A549 treated with dexamethasone at 1 μM for 4 hours (cell line): ENCODE measurements around the gene SLC22A15. TPM values are rescaled to one million over a fixed set of nuclear protein-coding genes. Genes with fewer than 3 reads are reported as not detected.

ENCODE experiments used
- total RNA-seq: library from RNA; stranded (reverse); fragments of 200-300 nt; extraction: Qiagen RNA extraction; gene quantifications from 5 replicates; pipeline ENCODE4 v1.2.3, GENCODE V29; 2022

The SLC22A15 gene
- total RNA-seq, result 0.64 to 0.92 TPM (median 0.82 TPM) in 5 replicates

DNA sequence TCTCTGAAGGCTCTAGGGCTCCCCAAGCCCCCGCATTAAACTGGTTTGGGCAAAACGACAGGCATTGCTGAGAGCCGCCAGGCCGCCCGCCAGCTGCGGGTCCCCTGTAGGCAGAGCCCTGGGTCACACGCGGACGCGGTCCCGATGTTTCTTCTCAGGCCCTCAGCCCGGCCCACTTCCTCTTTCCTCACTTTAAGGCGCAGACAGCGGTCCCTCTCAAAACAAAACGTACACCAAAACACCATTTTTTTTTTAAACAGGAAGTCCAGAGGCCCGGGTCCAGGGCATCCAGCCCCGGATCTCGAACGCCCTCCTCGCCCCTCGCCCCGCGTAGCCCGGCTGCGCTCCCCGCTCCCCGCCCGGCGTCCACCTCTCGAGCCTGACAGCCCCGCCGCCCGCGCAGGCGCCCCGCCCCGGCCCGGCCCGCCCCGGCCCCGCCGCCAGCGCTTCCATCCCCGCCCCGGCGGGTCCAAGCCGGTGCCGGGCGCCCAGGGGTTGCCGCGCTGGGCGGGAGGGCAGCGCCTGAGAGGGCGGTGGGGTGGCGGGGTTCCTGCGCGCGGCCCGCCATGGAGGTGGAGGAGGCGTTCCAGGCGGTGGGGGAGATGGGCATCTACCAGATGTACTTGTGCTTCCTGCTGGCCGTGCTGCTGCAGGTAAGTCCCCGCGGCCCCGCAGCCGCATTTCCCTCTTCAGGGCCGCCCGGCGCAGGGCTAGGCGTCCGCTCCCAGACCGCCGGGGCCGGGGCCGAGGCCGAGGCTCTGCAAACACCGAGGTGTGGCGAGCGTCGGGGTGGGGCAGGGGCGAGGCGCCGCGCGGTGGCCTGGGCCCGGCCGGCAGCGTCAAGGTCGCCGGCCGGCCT is at the start of gene SLC22A15:
SLC22A15 (plus strand) TSS at position 452 of the 859 bp plus-strand sequence; CDS start at position 567, 115 bp downstream.

DNA sequence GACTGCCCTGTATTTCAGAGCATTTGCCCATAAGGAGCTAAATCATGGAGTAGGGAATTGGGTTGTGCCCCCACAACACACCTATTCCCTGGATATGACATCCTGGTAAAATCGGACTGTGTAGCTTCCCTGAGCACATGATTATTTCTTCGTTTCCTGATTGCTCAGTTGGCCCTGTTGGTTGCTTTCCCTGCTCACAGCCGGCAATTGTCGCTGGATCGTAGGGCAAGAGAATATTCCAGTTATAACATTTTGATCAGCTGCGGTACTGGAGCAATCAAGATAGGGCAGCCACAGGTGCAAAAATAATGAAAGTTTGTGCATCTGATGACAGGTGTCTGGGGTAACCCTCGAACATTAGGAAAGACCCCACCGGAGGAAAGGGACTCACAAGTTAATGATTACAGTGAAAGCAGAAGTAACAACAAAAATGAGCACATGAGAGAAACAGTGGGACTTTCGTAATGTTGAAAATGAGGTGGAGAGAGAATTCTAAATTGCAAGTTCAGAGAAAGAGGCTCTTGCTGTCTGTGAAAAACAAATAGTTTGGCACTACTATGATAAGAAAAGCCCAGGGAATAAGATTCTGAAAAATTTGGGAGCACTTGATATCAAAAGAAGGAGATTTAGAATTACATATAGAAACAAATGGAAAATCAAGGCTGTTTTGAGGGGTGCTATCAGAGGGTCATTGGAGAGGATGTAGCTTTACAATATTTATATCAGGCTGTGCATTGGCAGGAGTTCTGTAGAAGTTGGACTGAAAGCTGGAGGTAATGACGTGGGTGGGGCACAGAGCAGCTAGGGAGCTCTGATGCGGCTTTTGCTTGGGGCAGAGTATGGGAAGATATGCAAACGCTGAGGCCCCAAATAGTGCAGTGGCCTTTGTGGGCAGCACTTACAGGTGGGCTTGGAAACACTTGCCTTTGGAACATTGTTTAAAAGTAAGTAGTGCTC is 134.5 kb downstream of the SLC22A15 start, which contains the start of gene MAB21L3:
MAB21L3 (plus strand) TSS at position 833 of the 957 bp plus-strand sequence. CDS start 1,217 bp downstream, outside the sequence.

Other genes starting within 250 kb of the SLC22A15 start
- gene CASQ2, start 207.8 kb upstream of the SLC22A15 start, total RNA-seq, result 0.02 TPM in 1 of 5 replicates, not detected in the others
- gene NHLH2, start 135.4 kb upstream of the SLC22A15 start, total RNA-seq, result not detected in 5 replicates
- 0.02 TPM in 1 of 5 replicates, not detected in the others for gene MAB21L3, start 134.9 kb downstream of the SLC22A15 start, total RNA-seq